Pons (tissue), 1 donor: ENCODE results near the gene HIGD1C.
A peak's percentile ranks its signal among the peaks of the same experiment; 100 is the strongest.
"Not testable (repeated sequence)": the region's sequence is repeated elsewhere in the genome, so short reads cannot be mapped to it uniquely, and the experiment has no call there.

ENCODE experiments used
- DNase-seq: peaks from one replicate; pipeline ENCODE4 v3.0.0-alpha.2; 2016; ENCODE audit warnings: low spot score

The HIGD1C gene

GRCh38 chr12:50952510-50952909 lies at the start of gene HIGD1C:
Gene HIGD1C, plus strand, starts transcription at chr12:50952544. Its CDS starts 1,455 bp downstream, at chr12:50953999.
- DNase-seq, result no peak

GRCh38 chr12:50908479-50908878 lies 43.9 kb upstream of the HIGD1C start:
- DNase-seq, result not testable (repeated sequence)

- DNase-seq, result not testable (repeated sequence)
Measured at GRCh38 chr12:50912361-50912760, 40.0 kb upstream of the HIGD1C start.

- no peak for DNase-seq
Measured at GRCh38 chr12:50913224-50913623, 39.1 kb upstream of the HIGD1C start.

- no peak for DNase-seq
Measured at GRCh38 chr12:50914872-50915484, 37.4 kb upstream of the HIGD1C start.

GRCh38 chr12:50916292-50916691 lies 36.1 kb upstream of the HIGD1C start:
- no peak for DNase-seq

GRCh38 chr12:50918584-50919316 lies 33.6 kb upstream of the HIGD1C start:
- no peak for DNase-seq

- DNase-seq, result peak; percentile 38
Measured at GRCh38 chr12:50922820-50923219, 29.5 kb upstream of the HIGD1C start.

GRCh38 chr12:50923361-50924130 lies 28.8 kb upstream of the HIGD1C start:
- peak; percentile 59 for DNase-seq

- no peak for DNase-seq
Measured at GRCh38 chr12:50924131-50924438, 28.3 kb upstream of the HIGD1C start.

GRCh38 chr12:50924439-50925341 lies 27.7 kb upstream of the HIGD1C start:
- peak; percentile 97 for DNase-seq

GRCh38 chr12:50925342-50925651 lies 27.0 kb upstream of the HIGD1C start:
- DNase-seq, result no peak

GRCh38 chr12:50925920-50926319 lies 26.4 kb upstream of the HIGD1C start:
- DNase-seq, result no peak

GRCh38 chr12:50926415-50926814 lies 25.9 kb upstream of the HIGD1C start:
- DNase-seq, result peak; percentile 42

GRCh38 chr12:50926932-50927331 lies 25.4 kb upstream of the HIGD1C start:
- not testable (repeated sequence) for DNase-seq

GRCh38 chr12:50927356-50927755 lies 25.0 kb upstream of the HIGD1C start:
- no peak for DNase-seq

GRCh38 chr12:50927766-50928224 lies 24.5 kb upstream of the HIGD1C start:
- DNase-seq, result no peak

- DNase-seq, result no peak
Measured at GRCh38 chr12:50928392-50928791, 24.0 kb upstream of the HIGD1C start.

GRCh38 chr12:50929831-50930230 lies 22.5 kb upstream of the HIGD1C start:
- no peak for DNase-seq

GRCh38 chr12:50930477-50930876 lies 21.9 kb upstream of the HIGD1C start:
- not testable (repeated sequence) for DNase-seq

- no peak for DNase-seq
Measured at GRCh38 chr12:50932787-50933280, 19.5 kb upstream of the HIGD1C start.
